OCI-M1 (cell line): ENCODE data around the gene MAP2K2.

ENCODE experiments used
- DNase-seq: peaks from one replicate; lab custom pipeline; 2025; lab: John Stamatoyannopoulos, UW

MAP2K2 gene

GRCh38 chr19:4099041-4099764 is 24.7 kb downstream of the MAP2K2 start:
- DNase-seq: no peak

- no peak for DNase-seq
Observed at GRCh38 chr19:4098493-4098892, 25.4 kb downstream of the MAP2K2 start.

GRCh38 chr19:4097501-4097900 is 26.4 kb downstream of the MAP2K2 start:
- DNase-seq: no peak

GRCh38 chr19:4096049-4096892 is 27.7 kb downstream of the MAP2K2 start:
- no peak for DNase-seq

GRCh38 chr19:4095488-4095844 is 28.5 kb downstream of the MAP2K2 start:
- no peak for DNase-seq

- DNase-seq: no peak
Observed at GRCh38 chr19:4094761-4095487, 29.0 kb downstream of the MAP2K2 start.

GRCh38 chr19:4094291-4094690 is 29.6 kb downstream of the MAP2K2 start:
- no peak for DNase-seq

- DNase-seq: no peak
Observed at GRCh38 chr19:4093643-4094175, 30.2 kb downstream of the MAP2K2 start.

- no peak for DNase-seq
Observed at GRCh38 chr19:4090356-4091220, 33.3 kb downstream of the MAP2K2 start.

GRCh38 chr19:4089946-4090345 is 34.0 kb downstream of the MAP2K2 start:
- DNase-seq: no peak

- peak; percentile 92 for DNase-seq
Observed at GRCh38 chr19:4089400-4089908, 34.5 kb downstream of the MAP2K2 start.

GRCh38 chr19:4088975-4089374 is 34.9 kb downstream of the MAP2K2 start:
- peak; percentile 92 for DNase-seq

GRCh38 chr19:4087787-4088679 is 35.9 kb downstream of the MAP2K2 start:
- DNase-seq: no peak

GRCh38 chr19:4086411-4086867 is 37.5 kb downstream of the MAP2K2 start:
- DNase-seq: no peak

- DNase-seq: no peak
Observed at GRCh38 chr19:4084547-4084877, 39.4 kb downstream of the MAP2K2 start.

GRCh38 chr19:4083677-4084546 is 40.0 kb downstream of the MAP2K2 start:
- peak; percentile 84 for DNase-seq

- DNase-seq: no peak
Observed at GRCh38 chr19:4082172-4082571, 41.8 kb downstream of the MAP2K2 start.

GRCh38 chr19:4081441-4082129 is 42.3 kb downstream of the MAP2K2 start:
- peak; percentile 56 for DNase-seq

GRCh38 chr19:4080473-4080872 is 43.4 kb downstream of the MAP2K2 start:
- DNase-seq: no peak
